ENCODE data around the gene KLRF2. TPM values are rescaled to one million over a fixed set of nuclear protein-coding genes. Genes with fewer than 3 reads are reported as not detected.

The KLRF2 gene
- total RNA-seq, 1 donor from 2014 or later: not detected

GRCh38 chr12:9880532-9881078 lies 684 bp upstream of the KLRF2 start:
- ATAC-seq (no peak), DNase-seq (ENCODE audit: missing footprints) (no peak)
- intact Hi-C loops (cut with DNase I): no loop called here

GRCh38 chr12:9881988-9882387 lies 699 bp downstream of the KLRF2 start:
- ATAC-seq: no peak
- intact Hi-C loops (cut with DNase I): no loop called here
- no peak for DNase-seq (ENCODE audit: missing footprints)

GRCh38 chr12:9883175-9883574 lies 1.9 kb downstream of the KLRF2 start:
- intact Hi-C loops (cut with DNase I): no loop called here
- DNase-seq (ENCODE audit: missing footprints) (no peak), ATAC-seq (no peak)

GRCh38 chr12:9888665-9889273 lies 7.5 kb downstream of the KLRF2 start:
- ATAC-seq: no peak
- intact Hi-C loops (cut with DNase I): no loop called here
- DNase-seq (ENCODE audit: missing footprints): no peak

GRCh38 chr12:9895215-9895971 lies 14.1 kb downstream of the KLRF2 start:
- no peak for DNase-seq (ENCODE audit: missing footprints)
- no peak for ATAC-seq
- intact Hi-C loops (cut with DNase I): no loop called here

GRCh38 chr12:9897535-9897934 lies 16.2 kb downstream of the KLRF2 start:
- ATAC-seq: no peak
- intact Hi-C loops (cut with DNase I): no loop called here

GRCh38 chr12:9899209-9899608 lies 17.9 kb downstream of the KLRF2 start:
- DNase-seq (ENCODE audit: missing footprints): no peak

More at GRCh38 chr12:9897535-9897934, 16.2 kb downstream of the KLRF2 start:
- DNase-seq (ENCODE audit: missing footprints): no peak

GRCh38 chr12:9900930-9901329 lies 19.6 kb downstream of the KLRF2 start:
- no peak for ATAC-seq
- intact Hi-C loops (cut with DNase I): no loop called here
- DNase-seq (ENCODE audit: missing footprints): no peak

More at GRCh38 chr12:9899209-9899608, 17.9 kb downstream of the KLRF2 start:
- intact Hi-C loops (cut with DNase I): no loop called here
- no peak for ATAC-seq

- intact Hi-C loops (cut with DNase I): no loop called here
- DNase-seq (ENCODE audit: missing footprints): peak; percentile 14
- ATAC-seq: no peak
Measured at GRCh38 chr12:9902539-9903228, 21.4 kb downstream of the KLRF2 start.

GRCh38 chr12:9906873-9907272 lies 25.6 kb downstream of the KLRF2 start:
- intact Hi-C loops (cut with DNase I): no loop called here
- no peak for DNase-seq (ENCODE audit: missing footprints)
- no peak for ATAC-seq

- no peak for ATAC-seq
- DNase-seq (ENCODE audit: missing footprints): no peak
- intact Hi-C loops (cut with DNase I): no loop called here
Measured at GRCh38 chr12:9907769-9908168, 26.5 kb downstream of the KLRF2 start.

GRCh38 chr12:9908350-9908749 lies 27.1 kb downstream of the KLRF2 start:
- ATAC-seq (no peak), DNase-seq (ENCODE audit: missing footprints) (no peak)
- intact Hi-C loops (cut with DNase I): no loop called here

- no peak for ATAC-seq
- no peak for DNase-seq (ENCODE audit: missing footprints)
- intact Hi-C loops (cut with DNase I): no loop called here
Measured at GRCh38 chr12:9909724-9910123, 28.4 kb downstream of the KLRF2 start.

- intact Hi-C loops (cut with DNase I): no loop called here
- DNase-seq (ENCODE audit: missing footprints) (no peak), ATAC-seq (no peak)
Measured at GRCh38 chr12:9910716-9911421, 29.6 kb downstream of the KLRF2 start.

GRCh38 chr12:9911708-9912107 lies 30.4 kb downstream of the KLRF2 start:
- ATAC-seq (no peak), DNase-seq (ENCODE audit: missing footprints) (no peak)
- intact Hi-C loops (cut with DNase I): no loop called here

GRCh38 chr12:9919443-9919842 lies 38.2 kb downstream of the KLRF2 start:
- ATAC-seq (no peak), DNase-seq (ENCODE audit: missing footprints) (no peak)
- intact Hi-C loops (cut with DNase I): no loop called here

- ATAC-seq (no peak), DNase-seq (ENCODE audit: missing footprints) (no peak)
- intact Hi-C loops (cut with DNase I): no loop called here
Measured at GRCh38 chr12:9920451-9920850, 39.2 kb downstream of the KLRF2 start.

GRCh38 chr12:9922429-9922828 lies 41.1 kb downstream of the KLRF2 start:
- intact Hi-C loops (cut with DNase I): no loop called here
- DNase-seq (ENCODE audit: missing footprints): no peak
- ATAC-seq: no peak

Measured in Right ventricle myocardium inferior (tissue), 1 donor.